Activated naive CD8-positive, alpha-beta T cell treated with anti-CD3 and anti-CD28 coated beads, Interleukin-2, amount 50 U/mL, for 16 hours (primary cell): ENCODE results near the gene HSPA12A.

ENCODE experiments used
- DNase-seq: peaks from one replicate; pipeline ENCODE4 v3.0.0-alpha.2; 2020; ENCODE audit warnings: low read depth, low spot score

Gene HSPA12A

GRCh38 chr10:116742367-116743265 is at the start of gene HSPA12A:
HSPA12A (minus strand) TSS chr10:116742566; CDS start chr10:116742469, 97 bp downstream.
- DNase-seq = peak; percentile 7

- no peak for DNase-seq
Measured at GRCh38 chr10:116791241-116791640, 48.9 kb upstream of the HSPA12A start.

- peak; percentile 45 for DNase-seq
Measured at GRCh38 chr10:116787893-116788665, 45.7 kb upstream of the HSPA12A start.

GRCh38 chr10:116787053-116787659 is 44.8 kb upstream of the HSPA12A start:
- DNase-seq = no peak

- no peak for DNase-seq
Measured at GRCh38 chr10:116785867-116786266, 43.5 kb upstream of the HSPA12A start.

GRCh38 chr10:116785282-116785681 is 42.9 kb upstream of the HSPA12A start:
- no peak for DNase-seq

- DNase-seq = no peak
Measured at GRCh38 chr10:116784651-116785050, 42.3 kb upstream of the HSPA12A start.

GRCh38 chr10:116784035-116784434 is 41.7 kb upstream of the HSPA12A start:
- no peak for DNase-seq

- DNase-seq = no peak
Measured at GRCh38 chr10:116783011-116783655, 40.8 kb upstream of the HSPA12A start.

GRCh38 chr10:116781370-116781884 is 39.1 kb upstream of the HSPA12A start:
- DNase-seq = no peak

- no peak for DNase-seq
Measured at GRCh38 chr10:116780691-116781205, 38.4 kb upstream of the HSPA12A start.

- no peak for DNase-seq
Measured at GRCh38 chr10:116779076-116779687, 36.8 kb upstream of the HSPA12A start.

- no peak for DNase-seq
Measured at GRCh38 chr10:116777006-116777405, 34.6 kb upstream of the HSPA12A start.

GRCh38 chr10:116775488-116776400 is 33.4 kb upstream of the HSPA12A start:
- no peak for DNase-seq

- DNase-seq = no peak
Measured at GRCh38 chr10:116774728-116775151, 32.4 kb upstream of the HSPA12A start.

GRCh38 chr10:116772909-116773705 is 30.7 kb upstream of the HSPA12A start:
- no peak for DNase-seq

GRCh38 chr10:116771959-116772585 is 29.7 kb upstream of the HSPA12A start:
- DNase-seq = no peak
